Activated CD4-positive, alpha-beta T cell treated with anti-CD3 and anti-CD28 coated beads, Interleukin-2, amount 10 ng/mL, durations not matched to agents 24 days and 14 days (primary cell): ENCODE data around the gene LLPH. TPM values are rescaled to one million over a fixed set of nuclear protein-coding genes. Genes with fewer than 3 reads are reported as not detected.
"Not testable (repeated sequence)": the region's sequence is repeated elsewhere in the genome, so short reads cannot be mapped to it uniquely, and the experiment has no call there.

Experiments
- DNase-seq: peaks from one replicate; pipeline ENCODE4 v3.0.0; 2022
- H3K27ac Mint-ChIP-seq: one replicate; pipeline ENCODE4 v1.8.0; 2022; ENCODE audit warnings: mild to moderate bottlenecking, mixed read lengths
- H3K27me3 Mint-ChIP-seq: one replicate; pipeline ENCODE4 v1.8.0; 2022; ENCODE audit warnings: mixed read lengths
- H3K36me3 Mint-ChIP-seq: one replicate; pipeline ENCODE4 v1.8.0; 2022; ENCODE audit warnings: low read depth, mild to moderate bottlenecking, mixed read lengths
- H3K4me1 Mint-ChIP-seq: one replicate; pipeline ENCODE4 v1.8.0; 2021; ENCODE audit warnings: mixed read lengths
- H3K4me3 Mint-ChIP-seq: one replicate; pipeline ENCODE4 v1.8.0; 2022; ENCODE audit warnings: mild to moderate bottlenecking, moderate library complexity, mixed read lengths
- H3K9me3 Mint-ChIP-seq: one replicate; pipeline ENCODE4 v1.8.0; 2021; ENCODE audit warnings: mixed read lengths
- intact Hi-C: fragments of 100-400 bp; cut with micrococcal nuclease; formaldehyde crosslinking; loops from one replicate; pipeline ENCODE4 v1.15.1; 2023
- total RNA-seq: library from RNA; stranded (reverse); gene quantifications from 2 replicates; pipeline ENCODE4 v1.2.3, GENCODE V29; 2022

Gene LLPH
- 33.5 and 35.2 TPM in 2 replicates for total RNA-seq

GRCh38 chr12:66130267-66131066 lies at the start of gene LLPH:
Gene LLPH, minus strand, starts transcription at chr12:66130750. Its CDS starts 1,644 bp downstream, at chr12:66129106.
- H3K27me3 Mint-ChIP-seq: no peaks in the 10 kb centered on the region
- H3K4me1 Mint-ChIP-seq: peaks cover 32% of the 10 kb centered on the region
- H3K9me3 Mint-ChIP-seq: no peaks in the 10 kb centered on the region
- H3K27ac Mint-ChIP-seq: peak within 1 kb of the TSS; percentile 97
- peaks cover 41% of the 10 kb centered on the region for H3K36me3 Mint-ChIP-seq
- intact Hi-C loops: loop anchor here (1.0 to 5.0 kb wide), 3 partner anchors 39 to 172 kb away; partner anchors contain the start of genes HELB and TMBIM4
- peak; percentile 97 for DNase-seq
- H3K4me3 Mint-ChIP-seq: peak within 1 kb of the TSS; percentile 96

- no peak overlapping the region for H3K27ac Mint-ChIP-seq
- H3K27me3 Mint-ChIP-seq: peaks cover 24% of the 10 kb centered on the region
- DNase-seq: no peak
- intact Hi-C loops: no loop called here
- H3K4me3 Mint-ChIP-seq: no peak overlapping the region
- H3K36me3 Mint-ChIP-seq: no peaks in the 10 kb centered on the region
- no peaks in the 10 kb centered on the region for H3K4me1 Mint-ChIP-seq
- peaks cover 6% of the 10 kb centered on the region for H3K9me3 Mint-ChIP-seq
Measured at GRCh38 chr12:66176105-66176900, 45.8 kb upstream of the LLPH start.

- H3K4me3 Mint-ChIP-seq, H3K4me1 Mint-ChIP-seq, H3K9me3 Mint-ChIP-seq, intact Hi-C loops, H3K36me3 Mint-ChIP-seq, H3K27ac Mint-ChIP-seq, DNase-seq: not testable (repeated sequence)
- peaks cover 24% of the 10 kb centered on the region for H3K27me3 Mint-ChIP-seq
Measured at GRCh38 chr12:66174391-66175325, 44.1 kb upstream of the LLPH start.

- intact Hi-C loops: no loop called here
- peaks cover 23% of the 10 kb centered on the region for H3K4me1 Mint-ChIP-seq
- peaks cover 30% of the 10 kb centered on the region for H3K36me3 Mint-ChIP-seq
- peak overlapping the region; percentile 100 for H3K27ac Mint-ChIP-seq
- peak overlapping the region; percentile 92 for H3K4me3 Mint-ChIP-seq
- peaks cover 2% of the 10 kb centered on the region for H3K27me3 Mint-ChIP-seq
- DNase-seq: peak; percentile 54
- H3K9me3 Mint-ChIP-seq: peaks cover 14% of the 10 kb centered on the region
Measured at GRCh38 chr12:66170606-66171005, 40.1 kb upstream of the LLPH start.

- peaks cover 26% of the 10 kb centered on the region for H3K4me1 Mint-ChIP-seq
Measured at GRCh38 chr12:66169221-66170170, 38.9 kb upstream of the LLPH start, which contains the start of gene TMBIM4. Gene TMBIM4, minus strand, starts transcription at chr12:66169996. Its CDS starts 45 bp downstream, at chr12:66169951.

GRCh38 chr12:66168410-66168809 lies 37.9 kb upstream of the LLPH start:
- Mint-ChIP-seq H3K27ac (peak overlapping the region; percentile 79), H3K9me3 (peaks cover 11% of the 10 kb centered on the region), H3K4me3 (peak overlapping the region; percentile 92), H3K4me1 (peaks cover 26% of the 10 kb centered on the region), H3K27me3 (no peaks in the 10 kb centered on the region), H3K36me3 (peaks cover 47% of the 10 kb centered on the region)
- peak; percentile 50 for DNase-seq
- intact Hi-C loops: loop anchor here (2.0 to 5.0 kb wide), 3 partner anchors 20 to 69 kb away; partner anchors contain the start of gene IRAK3

More at GRCh38 chr12:66169221-66170170, 38.9 kb upstream of the LLPH start, which contains the start of gene TMBIM4:
- DNase-seq: peak; percentile 95
- Mint-ChIP-seq H3K27ac (peak within 1 kb of the TSS; percentile 100), H3K36me3 (peaks cover 40% of the 10 kb centered on the region), H3K4me3 (peak within 1 kb of the TSS; percentile 92), H3K9me3 (peaks cover 11% of the 10 kb centered on the region), H3K27me3 (no peaks in the 10 kb centered on the region)
- intact Hi-C loops: loop anchor here (1.0 to 5.0 kb wide), 5 partner anchors 19 to 133 kb away; partner anchors contain the start of genes HELB, IRAK3 and LLPH

- Mint-ChIP-seq H3K27ac (no peak overlapping the region), H3K36me3 (peaks cover 55% of the 10 kb centered on the region), H3K4me3 (peak overlapping the region; percentile 8), H3K4me1 (peaks cover 31% of the 10 kb centered on the region), H3K27me3 (no peaks in the 10 kb centered on the region), H3K9me3 (peaks cover 11% of the 10 kb centered on the region)
- peak; percentile 11 for DNase-seq
- intact Hi-C loops: loop anchor here (5.0 kb wide), 1 partner anchor 71 kb away; no protein-coding TSS in a partner anchor
Measured at GRCh38 chr12:66166561-66166960, 36.0 kb upstream of the LLPH start.

- no peak overlapping the region for H3K27ac Mint-ChIP-seq
- peak; percentile 24 for DNase-seq
- intact Hi-C loops: loop anchor here (5.0 kb wide), 1 partner anchor 72 kb away; no protein-coding TSS in a partner anchor
- H3K4me3 Mint-ChIP-seq: no peak overlapping the region
- peaks cover 56% of the 10 kb centered on the region for H3K36me3 Mint-ChIP-seq
- no peaks in the 10 kb centered on the region for H3K27me3 Mint-ChIP-seq
- H3K4me1 Mint-ChIP-seq: peaks cover 27% of the 10 kb centered on the region
- H3K9me3 Mint-ChIP-seq: peaks cover 11% of the 10 kb centered on the region
Measured at GRCh38 chr12:66165141-66165540, 34.6 kb upstream of the LLPH start.

GRCh38 chr12:66164349-66164821 lies 33.8 kb upstream of the LLPH start:
- no peaks in the 10 kb centered on the region for H3K27me3 Mint-ChIP-seq
- no peak overlapping the region for H3K4me3 Mint-ChIP-seq
- H3K4me1 Mint-ChIP-seq: peaks cover 29% of the 10 kb centered on the region
- peak; percentile 19 for DNase-seq
- no peak overlapping the region for H3K27ac Mint-ChIP-seq
- H3K36me3 Mint-ChIP-seq: peaks cover 64% of the 10 kb centered on the region
- intact Hi-C loops: no loop called here
- peaks cover 11% of the 10 kb centered on the region for H3K9me3 Mint-ChIP-seq

GRCh38 chr12:66163289-66163688 lies 32.7 kb upstream of the LLPH start:
- peaks cover 25% of the 10 kb centered on the region for H3K4me1 Mint-ChIP-seq
- peaks cover 65% of the 10 kb centered on the region for H3K36me3 Mint-ChIP-seq
- intact Hi-C loops: no loop called here
- H3K27me3 Mint-ChIP-seq: no peaks in the 10 kb centered on the region
- no peak overlapping the region for H3K4me3 Mint-ChIP-seq
- DNase-seq: peak; percentile 31
- H3K27ac Mint-ChIP-seq: no peak overlapping the region
- H3K9me3 Mint-ChIP-seq: peaks cover 9% of the 10 kb centered on the region

GRCh38 chr12:66162701-66163100 lies 32.2 kb upstream of the LLPH start:
- no peak overlapping the region for H3K4me3 Mint-ChIP-seq
- H3K27ac Mint-ChIP-seq: no peak overlapping the region
- no peaks in the 10 kb centered on the region for H3K27me3 Mint-ChIP-seq
- intact Hi-C loops: no loop called here
- DNase-seq: no peak
- peaks cover 9% of the 10 kb centered on the region for H3K9me3 Mint-ChIP-seq
- peaks cover 61% of the 10 kb centered on the region for H3K36me3 Mint-ChIP-seq
- H3K4me1 Mint-ChIP-seq: peaks cover 19% of the 10 kb centered on the region

GRCh38 chr12:66160704-66161103 lies 30.2 kb upstream of the LLPH start:
- intact Hi-C loops: no loop called here
- peaks cover 14% of the 10 kb centered on the region for H3K4me1 Mint-ChIP-seq
- H3K4me3 Mint-ChIP-seq: no peak overlapping the region
- no peak overlapping the region for H3K27ac Mint-ChIP-seq
- peaks cover 4% of the 10 kb centered on the region for H3K9me3 Mint-ChIP-seq
- H3K27me3 Mint-ChIP-seq: no peaks in the 10 kb centered on the region
- peaks cover 43% of the 10 kb centered on the region for H3K36me3 Mint-ChIP-seq
- DNase-seq: peak; percentile 38
